ENCODE results near the gene PHF1.
A peak's percentile ranks its signal among the peaks of the same experiment; 100 is the strongest.

PHF1 gene

GRCh38 chr6:33433544-33434191, 22.9 kb downstream of the PHF1 start:
- DNase-seq: no peak

GRCh38 chr6:33434961-33435360, 24.1 kb downstream of the PHF1 start:
- DNase-seq: no peak

- DNase-seq: no peak
Measured at GRCh38 chr6:33437666-33438065, 26.9 kb downstream of the PHF1 start.

- no peak for DNase-seq
Measured at GRCh38 chr6:33438978-33439594, 28.3 kb downstream of the PHF1 start.

- DNase-seq: no peak
Measured at GRCh38 chr6:33439956-33440648, 29.3 kb downstream of the PHF1 start.

- no peak for DNase-seq
Measured at GRCh38 chr6:33440649-33441309, 30.0 kb downstream of the PHF1 start.

GRCh38 chr6:33441457-33441856, 30.6 kb downstream of the PHF1 start:
- DNase-seq: no peak

- DNase-seq: no peak
Measured at GRCh38 chr6:33442283-33442682, 31.5 kb downstream of the PHF1 start.

- DNase-seq: no peak
Measured at GRCh38 chr6:33443025-33443424, 32.2 kb downstream of the PHF1 start.

GRCh38 chr6:33443619-33444504, 33.0 kb downstream of the PHF1 start:
- DNase-seq: no peak

GRCh38 chr6:33445119-33445603, 34.3 kb downstream of the PHF1 start:
- peak; percentile 89 for DNase-seq

GRCh38 chr6:33446356-33446755, 35.5 kb downstream of the PHF1 start:
- no peak for DNase-seq

GRCh38 chr6:33450434-33450833, 39.6 kb downstream of the PHF1 start:
- peak; percentile 16 for DNase-seq

GRCh38 chr6:33451606-33452005, 40.8 kb downstream of the PHF1 start:
- DNase-seq: no peak

- DNase-seq: no peak
Measured at GRCh38 chr6:33452496-33452895, 41.7 kb downstream of the PHF1 start.

- no peak for DNase-seq
Measured at GRCh38 chr6:33453393-33454008, 42.7 kb downstream of the PHF1 start.

- DNase-seq: peak; percentile 95
Measured at GRCh38 chr6:33454009-33454946, 43.5 kb downstream of the PHF1 start, which contains the start of gene ZBTB9. TSS of gene ZBTB9 (plus strand) at chr6:33454576. CDS start at chr6:33455101, 525 bp downstream.

GRCh38 chr6:33455051-33455450, 44.2 kb downstream of the PHF1 start:
- no peak for DNase-seq

- DNase-seq: no peak
Measured at GRCh38 chr6:33456156-33456555, 45.3 kb downstream of the PHF1 start.

- no peak for DNase-seq
Measured at GRCh38 chr6:33458676-33459075, 47.9 kb downstream of the PHF1 start.

GRCh38 chr6:33459226-33459625, 48.4 kb downstream of the PHF1 start:
- DNase-seq: no peak
